Epithelial cell of prostate (primary cell): Measurements from ENCODE around the gene ZNF564.
"Not testable (repeated sequence)": the region's sequence is repeated elsewhere in the genome, so short reads cannot be mapped to it uniquely, and the experiment has no call there.

ENCODE experiments used
- DNase-seq: peaks from one replicate; pipeline ENCODE4 v3.0.0-alpha.2; 2011; ENCODE audit warnings: low read depth, low spot score
- H3K27ac ChIP-seq: fragments of 450-650 bp; 2 replicates; pipeline ENCODE4 v1.5.1; 2017; ENCODE audit warnings: mild to moderate bottlenecking

Gene ZNF564

GRCh38 chr19:12551060-12551832 is at the start of gene ZNF564:
TSS of gene ZNF564 (minus strand) at chr19:12551482. CDS start at chr19:12551332, 150 bp downstream.
- peak within 1 kb of the TSS; percentile 97 for H3K27ac ChIP-seq
- DNase-seq, result peak; percentile 93

DNA sequence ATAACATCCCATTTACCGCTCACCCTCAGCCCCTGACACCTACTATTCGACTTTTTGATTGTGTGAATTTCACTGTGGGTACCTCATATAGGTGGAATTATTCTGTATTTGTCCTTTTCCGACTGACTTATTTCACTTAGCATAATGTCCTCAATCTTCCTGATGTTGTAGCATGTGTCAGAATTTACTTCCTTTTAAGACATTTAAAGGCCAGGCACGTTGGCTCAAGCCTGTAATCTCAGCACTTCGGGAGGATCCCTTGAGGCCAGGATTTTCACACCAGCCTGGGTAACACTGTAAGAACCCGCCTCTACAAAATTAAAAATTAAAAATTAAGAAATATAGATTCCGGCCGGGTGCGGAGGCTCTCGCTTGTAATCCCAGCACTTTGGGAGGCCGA is 46.3 kb upstream of the ZNF564 start:
- H3K27ac ChIP-seq, result no peak overlapping the region
- no peak for DNase-seq

GRCh38 chr19:12596927-12597548 is 45.8 kb upstream of the ZNF564 start:
- DNase-seq, result no peak
- H3K27ac ChIP-seq, result no peak overlapping the region

DNA sequence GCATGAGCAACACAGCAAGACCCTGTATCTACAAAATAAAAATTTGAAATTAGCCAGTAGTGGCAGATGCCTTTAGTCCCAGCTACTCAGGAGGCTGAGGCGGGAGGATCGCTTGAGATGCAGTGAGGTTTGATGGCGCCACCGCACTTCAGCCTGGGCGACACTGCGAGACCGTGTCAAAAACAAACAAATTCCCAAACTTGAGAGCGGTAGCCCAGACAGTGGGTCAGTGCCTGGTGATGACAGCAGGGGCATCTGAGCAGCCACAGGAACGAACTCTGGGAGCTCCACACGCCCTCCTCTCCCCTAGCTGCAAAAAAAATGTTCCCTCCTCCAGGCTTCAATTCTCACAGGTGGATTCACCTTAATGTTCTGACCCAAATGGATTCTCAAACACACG is 45.2 kb upstream of the ZNF564 start:
- H3K27ac ChIP-seq, result no peak overlapping the region

DNA sequence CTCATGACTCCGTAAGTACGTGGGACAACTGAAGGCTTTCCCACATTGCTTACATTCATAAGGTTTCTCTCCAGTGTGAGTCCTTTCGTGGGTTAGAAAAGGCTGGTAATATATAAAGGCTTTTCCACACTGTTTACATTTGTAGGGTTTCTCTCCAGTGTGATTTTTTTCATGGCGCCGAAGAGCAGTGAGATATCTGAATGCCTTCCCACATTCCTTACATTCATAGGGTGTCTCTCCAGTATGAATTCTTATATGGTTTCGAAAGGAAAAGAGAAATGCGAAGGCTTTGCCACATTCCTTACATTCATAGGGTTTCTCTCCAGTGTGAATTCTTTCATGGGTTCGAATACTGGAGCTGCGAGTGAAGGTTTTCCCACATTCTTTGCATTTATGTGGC is 29.8 kb upstream of the ZNF564 start:
- no peak overlapping the region for H3K27ac ChIP-seq
- DNase-seq, result no peak

More for the DNA sequence above, 45.2 kb upstream of the ZNF564 start:
- no peak for DNase-seq

GRCh38 chr19:12580180-12580694 is 29.0 kb upstream of the ZNF564 start:
- H3K27ac ChIP-seq, result no peak overlapping the region
- no peak for DNase-seq

DNA sequence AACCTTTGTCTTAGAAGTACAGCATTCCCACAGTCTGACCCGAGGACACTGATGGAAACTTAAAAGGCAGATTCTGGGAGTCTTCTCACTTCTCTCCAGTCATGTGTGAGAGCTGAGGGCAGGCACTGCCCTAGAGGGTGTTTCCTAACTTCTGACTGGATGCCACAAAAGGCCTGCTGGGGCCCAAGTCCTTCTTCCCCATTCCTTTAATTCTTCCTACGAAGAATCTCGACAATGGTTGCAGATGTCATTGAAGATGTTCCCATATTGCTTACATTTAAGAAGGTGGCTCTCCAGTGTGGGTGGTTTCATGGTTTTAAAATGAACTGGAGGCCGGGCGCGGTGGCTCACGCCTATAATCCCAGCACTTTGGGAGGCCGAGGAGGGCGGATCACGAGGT is 27.4 kb upstream of the ZNF564 start:
- no peak for DNase-seq
- no peak overlapping the region for H3K27ac ChIP-seq

DNA sequence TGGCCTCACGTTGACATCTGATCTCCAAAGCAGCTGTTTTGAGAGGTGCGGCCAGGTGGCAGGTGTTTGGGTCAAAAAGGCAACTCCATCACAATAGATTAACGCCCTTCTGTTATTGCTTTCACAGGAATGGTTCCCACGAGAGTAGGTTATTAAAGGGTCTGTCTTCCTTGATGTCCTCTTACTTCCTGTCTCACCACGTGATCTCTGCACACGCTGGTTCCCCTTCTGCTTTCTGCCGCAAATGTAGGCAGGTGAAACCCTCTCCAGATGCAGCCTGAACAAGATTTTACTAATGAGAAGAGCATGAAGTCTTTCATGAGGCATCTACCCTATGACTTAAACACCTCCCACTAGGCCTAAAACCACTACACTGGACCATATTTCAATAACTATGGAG is 22.8 kb upstream of the ZNF564 start:
- no peak overlapping the region for H3K27ac ChIP-seq
- no peak for DNase-seq

- DNase-seq, result no peak
- no peak overlapping the region for H3K27ac ChIP-seq
Observed at GRCh38 chr19:12567951-12568350, 16.7 kb upstream of the ZNF564 start.

DNA sequence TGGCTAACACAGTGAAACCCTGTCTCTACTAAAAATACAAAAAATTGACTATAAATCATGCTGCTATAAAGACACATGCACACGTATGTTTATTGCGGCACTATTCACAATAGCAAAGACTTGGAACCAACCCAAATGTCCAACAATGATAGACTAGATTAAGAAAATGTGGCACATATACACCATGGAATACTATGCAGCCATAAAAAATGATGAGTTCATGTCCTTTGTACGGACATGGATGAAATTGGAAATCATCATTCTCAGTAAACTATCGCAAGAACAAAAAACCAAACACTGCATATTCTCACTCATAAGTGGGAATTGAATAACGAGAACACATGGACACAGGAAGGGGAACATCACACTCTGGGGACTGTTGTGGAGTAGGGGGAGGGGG is 15.1 kb upstream of the ZNF564 start:
- H3K27ac ChIP-seq, DNase-seq: not testable (repeated sequence)

GRCh38 chr19:12564016-12564664 is 12.9 kb upstream of the ZNF564 start:
- peak; percentile 70 for DNase-seq
- no peak overlapping the region for H3K27ac ChIP-seq

GRCh38 chr19:12555456-12555930 is 4.2 kb upstream of the ZNF564 start:
- no peak overlapping the region for H3K27ac ChIP-seq
- no peak for DNase-seq

- no peak overlapping the region for H3K27ac ChIP-seq
- no peak for DNase-seq
Observed at GRCh38 chr19:12546903-12547302, 4.4 kb downstream of the ZNF564 start.

- no peak for DNase-seq
- no peak overlapping the region for H3K27ac ChIP-seq
Observed at GRCh38 chr19:12546068-12546467, 5.2 kb downstream of the ZNF564 start.

DNA sequence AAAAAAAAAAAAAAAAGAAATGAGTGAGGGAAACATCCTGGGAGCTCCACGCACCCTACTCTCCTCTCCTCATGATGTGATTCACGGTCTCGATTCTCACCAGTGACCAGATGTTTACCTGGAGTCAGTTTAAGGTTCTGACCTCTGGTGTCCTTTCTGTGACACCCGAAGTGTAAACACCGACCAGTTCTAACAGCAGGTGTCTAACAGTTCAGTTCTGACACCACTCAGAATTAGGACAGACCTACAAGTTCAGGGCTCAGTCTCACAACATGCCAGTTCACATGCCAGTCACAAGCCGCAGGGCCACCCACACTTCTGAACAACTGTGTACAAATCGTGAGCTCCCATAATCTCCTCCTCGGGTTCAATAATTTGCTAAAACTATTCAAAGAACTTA is 6.0 kb downstream of the ZNF564 start:
- no peak overlapping the region for H3K27ac ChIP-seq
- no peak for DNase-seq

- peak overlapping the region; percentile 41 for H3K27ac ChIP-seq
- no peak for DNase-seq
Observed at GRCh38 chr19:12544401-12544876, 6.8 kb downstream of the ZNF564 start.

DNA sequence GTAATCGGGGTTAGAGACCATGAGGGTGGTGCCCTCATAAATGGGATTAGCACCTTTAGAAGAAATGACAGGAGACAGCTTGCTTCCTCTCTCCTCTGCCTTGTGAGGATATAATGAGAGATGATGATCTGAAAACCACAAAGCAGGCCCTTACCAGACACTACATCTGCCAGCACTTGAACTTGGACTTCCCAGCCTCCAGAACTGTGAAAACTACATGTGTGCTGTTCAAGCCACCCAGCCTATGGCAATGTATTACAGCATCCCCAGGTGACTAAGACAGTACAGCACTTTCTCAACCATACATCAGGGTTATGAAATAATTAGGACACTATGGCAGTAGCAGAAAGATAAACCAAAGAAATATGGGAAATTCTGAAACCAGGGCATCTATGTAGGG is 7.4 kb downstream of the ZNF564 start:
- peak overlapping the region; percentile 41 for H3K27ac ChIP-seq
- peak; percentile 26 for DNase-seq

DNA sequence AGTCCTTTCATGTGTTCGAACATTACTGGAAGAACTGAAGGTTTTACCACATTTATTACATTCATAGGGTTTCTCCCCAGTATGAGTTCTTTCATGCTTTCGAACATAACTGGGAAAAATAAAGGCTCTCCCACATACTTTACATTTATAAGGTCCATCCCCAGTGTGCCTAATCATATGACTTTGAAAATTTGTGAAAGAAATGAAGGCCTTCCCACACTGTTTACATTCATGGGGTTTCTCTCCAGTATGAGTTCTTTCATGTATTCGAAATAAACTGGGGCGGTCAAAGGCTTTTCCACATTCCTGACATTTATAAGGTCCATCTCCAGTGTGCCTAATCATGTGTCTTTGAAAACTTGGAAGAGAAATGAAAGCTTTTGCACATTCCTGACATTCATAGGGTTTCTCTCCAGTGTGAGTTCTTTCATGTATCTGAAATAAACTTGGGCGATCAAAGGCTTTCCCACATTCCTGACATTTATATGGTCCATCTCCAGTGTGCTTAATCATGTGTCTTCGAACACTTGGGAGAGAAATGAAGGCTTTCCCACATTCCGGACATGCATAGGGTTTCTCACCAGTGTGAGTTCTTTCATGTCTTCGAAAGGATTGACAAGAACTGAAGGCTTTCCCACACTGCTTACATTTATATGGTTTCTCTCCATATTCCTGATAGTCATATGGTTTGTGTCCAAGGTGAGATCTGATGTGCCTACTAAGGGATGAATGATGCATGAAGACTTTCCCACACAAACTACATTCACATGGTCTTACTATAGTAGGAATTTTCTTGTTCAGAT is 24.0 kb downstream of the ZNF564 start:
- DNase-seq, result no peak
- no peak overlapping the region for H3K27ac ChIP-seq

GRCh38 chr19:12526542-12526941 is 24.7 kb downstream of the ZNF564 start:
- H3K27ac ChIP-seq, result no peak overlapping the region
- DNase-seq, result no peak

- no peak for DNase-seq
- no peak overlapping the region for H3K27ac ChIP-seq
Observed at GRCh38 chr19:12521996-12522395, 29.3 kb downstream of the ZNF564 start.
